GM12874 (cell line): ENCODE measurements around the gene PDGFRB.

Source experiments
- CTCF ChIP-seq: IDR thresholded peaks from 2 replicates; pipeline ENCODE4 v1.5.1; 2011; ENCODE audit warnings: low read depth, mild to moderate bottlenecking, control low read depth, low read length, moderate library complexity; ENCODE audit not compliant: insufficient read depth

Gene PDGFRB

GRCh38 chr5:150108711-150109514, 46.7 kb downstream of the PDGFRB start:
- TF ChIP-seq CTCF, result no peak

- no peak for TF ChIP-seq CTCF
Observed at GRCh38 chr5:150107909-150108447, 47.7 kb downstream of the PDGFRB start.

GRCh38 chr5:150106674-150107426, 48.8 kb downstream of the PDGFRB start:
- TF ChIP-seq CTCF, result no peak

- no peak for TF ChIP-seq CTCF
Observed at GRCh38 chr5:150105928-150106615, 49.6 kb downstream of the PDGFRB start.

- TF ChIP-seq CTCF, result no peak
Observed at GRCh38 chr5:150104550-150104870, 51.1 kb downstream of the PDGFRB start.

GRCh38 chr5:150103678-150104549, 51.7 kb downstream of the PDGFRB start:
- no peak for TF ChIP-seq CTCF
